22Rv1 (cell line): Measurements from ENCODE around the gene MTMR12.

Experiments
- H3K27ac ChIP-seq: fragments of 450-650 bp; 2 replicates; pipeline ENCODE4 v1.5.1; 2017
- CTCF ChIP-seq: fragments of 450-650 bp; IDR thresholded peaks from 2 replicates; pipeline ENCODE4 v1.5.1; 2017; ENCODE audit warnings: mild to moderate bottlenecking
- ZFX ChIP-seq: fragments of 450-650 bp; IDR thresholded peaks from 2 replicates; pipeline ENCODE4 v1.6.1; 2017; ENCODE audit warnings: antibody characterized with exemption, borderline replicate concordance

MTMR12 gene

DNA sequence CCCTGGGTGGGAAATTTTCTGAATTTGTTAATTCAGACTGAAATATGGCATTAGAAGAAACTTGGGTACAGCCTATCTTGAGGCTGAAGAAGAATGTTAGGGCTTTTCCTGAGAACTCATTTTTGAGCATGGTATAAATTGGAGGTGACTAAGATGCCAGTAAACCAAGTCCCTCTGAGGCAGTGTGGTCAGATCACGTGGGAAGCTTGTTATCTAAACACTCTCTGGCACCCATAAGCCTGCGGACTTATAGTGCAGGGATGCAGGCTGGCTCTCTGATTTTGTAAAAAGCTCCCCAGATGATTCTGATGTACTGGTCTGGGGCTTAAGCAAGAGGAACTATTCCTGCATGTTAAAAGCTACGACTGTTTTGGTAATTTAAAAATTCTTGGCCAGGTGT is 34.3 kb downstream of the MTMR12 start:
- no peak overlapping the region for H3K27ac ChIP-seq
- no peak for TF ChIP-seq CTCF

DNA sequence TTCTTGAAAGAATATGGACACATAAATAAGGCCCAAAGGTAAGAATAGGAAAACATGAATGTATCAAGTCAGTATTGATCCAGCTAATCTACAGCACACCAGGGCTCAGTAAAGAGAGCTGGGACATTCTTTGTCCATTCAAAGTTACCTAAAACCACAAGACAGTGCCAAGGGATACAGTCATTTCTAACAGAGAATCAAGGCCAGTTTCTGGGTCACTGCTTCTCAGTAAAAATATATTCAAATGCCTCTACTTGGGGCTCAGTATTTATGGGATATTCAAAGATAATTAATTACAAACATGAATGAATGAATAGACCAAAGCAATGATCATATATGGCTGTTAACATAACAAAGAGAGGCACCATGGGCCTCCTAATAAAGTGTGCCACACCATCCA is 34.9 kb downstream of the MTMR12 start:
- no peak for TF ChIP-seq ZFX
- no peak for TF ChIP-seq CTCF
- no peak overlapping the region for H3K27ac ChIP-seq

- no peak for TF ChIP-seq ZFX
- TF ChIP-seq CTCF: no peak
- no peak overlapping the region for H3K27ac ChIP-seq
Measured at GRCh38 chr5:32276173-32276853, 36.4 kb downstream of the MTMR12 start.

DNA sequence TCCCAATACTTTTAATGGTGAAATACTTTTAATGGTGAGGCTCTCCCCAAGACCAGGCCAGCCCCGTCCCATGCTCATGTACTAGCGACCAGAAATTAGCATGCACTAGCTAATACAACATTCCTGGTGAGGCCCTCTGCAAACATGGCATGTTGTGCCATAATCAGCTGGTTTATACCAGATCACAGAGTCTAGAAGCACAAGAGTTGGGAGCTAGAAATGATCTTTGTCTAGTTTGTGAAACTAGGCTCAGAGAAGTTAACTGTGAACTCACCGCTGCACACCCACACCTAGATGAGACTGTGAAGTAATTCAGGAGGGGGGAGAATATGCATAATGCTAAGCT is 37.4 kb downstream of the MTMR12 start:
- H3K27ac ChIP-seq: no peak overlapping the region
- TF ChIP-seq ZFX: no peak
- no peak for TF ChIP-seq CTCF

DNA sequence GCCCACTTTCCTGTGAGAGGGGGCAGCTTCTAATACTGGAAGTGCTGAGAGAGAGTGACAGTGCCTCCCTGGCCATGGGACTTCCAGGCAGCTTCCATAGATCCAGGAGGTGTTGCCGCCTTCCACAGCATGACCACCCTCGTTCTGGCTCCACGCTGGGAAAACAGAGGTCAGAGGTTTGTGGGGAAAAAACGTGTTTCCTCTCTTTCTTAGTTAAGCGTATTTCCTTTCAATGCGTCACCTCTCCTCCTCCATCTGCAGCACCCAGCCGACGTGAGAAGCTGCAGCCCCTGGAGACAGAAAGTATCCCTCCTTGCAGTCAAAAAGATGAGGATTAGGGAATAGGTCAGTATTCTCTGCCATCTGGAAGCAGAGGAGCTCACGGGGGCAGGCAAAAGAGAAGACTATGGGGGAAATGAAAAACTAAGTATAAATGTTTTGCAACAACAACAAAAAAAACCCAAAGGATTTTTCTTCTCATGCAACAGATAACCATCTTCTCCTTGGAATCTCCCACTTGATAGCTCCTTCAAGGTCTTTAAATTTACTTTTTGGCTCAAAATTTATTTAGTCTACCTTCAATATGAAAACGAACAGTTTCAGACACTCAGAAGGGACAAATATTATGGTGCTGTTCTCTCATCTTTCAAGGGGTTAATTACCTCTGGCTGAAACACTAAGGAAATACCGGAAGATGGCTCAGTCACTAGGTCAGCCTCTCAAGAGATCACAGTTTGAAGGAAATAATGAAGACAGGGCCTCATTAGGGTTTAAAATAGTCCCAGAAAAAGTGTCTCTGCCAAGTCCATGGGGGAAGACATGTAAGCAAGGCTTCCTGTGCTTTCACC is 38.0 kb downstream of the MTMR12 start:
- H3K27ac ChIP-seq: no peak overlapping the region
- no peak for TF ChIP-seq ZFX
- no peak for TF ChIP-seq CTCF

GRCh38 chr5:32273821-32274220 is 38.9 kb downstream of the MTMR12 start:
- no peak for TF ChIP-seq ZFX
- no peak for TF ChIP-seq CTCF
- H3K27ac ChIP-seq: no peak overlapping the region

DNA sequence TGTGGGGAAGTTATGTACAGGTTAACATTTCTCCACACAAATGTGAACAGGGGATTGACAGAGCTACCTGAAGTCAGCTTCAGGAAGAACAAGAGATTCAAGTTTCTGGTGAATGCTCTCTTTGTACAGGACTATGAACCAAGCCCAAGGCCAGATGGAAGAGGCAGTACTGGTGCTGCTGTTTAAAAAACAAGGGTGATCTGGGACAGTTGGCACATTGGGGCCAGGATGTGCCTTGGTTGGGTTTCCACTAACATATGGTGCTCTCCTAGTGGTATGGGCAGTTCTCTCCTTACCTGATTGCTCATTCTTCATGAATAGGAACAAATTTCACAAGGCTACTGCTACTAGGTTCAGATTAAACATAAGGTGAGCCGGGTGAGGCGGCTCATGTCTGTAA is 40.0 kb downstream of the MTMR12 start:
- TF ChIP-seq CTCF: no peak
- no peak for TF ChIP-seq ZFX
- H3K27ac ChIP-seq: no peak overlapping the region
